OCI-LY7 (cell line): ENCODE measurements around the gene PDE5A. TPM values are rescaled to one million over a fixed set of nuclear protein-coding genes. Genes with fewer than 3 reads are reported as not detected.

Experiments
- BruUV-seq: library from RNA; stranded (reverse); fragments of 400-500 nt; replicated peaks from 2 replicates; lab custom pipeline; 2021; lab: Mats Ljungman, UMichigan
- CTCF ChIA-PET: fragments of 300-600 bp; sonication (Branson Sonifier 250); formaldehyde crosslinking; loops from one replicate; lab custom pipeline; 2022; ENCODE audit warnings: antibody characterized with exemption; ENCODE audit not compliant: unreplicated experiment; lab: Charles Lee
- POLR2A ChIA-PET: fragments of 300-600 bp; sonication (Branson Sonifier 250); formaldehyde crosslinking; loops from one replicate; lab custom pipeline; 2022; ENCODE audit warnings: antibody characterized with exemption; lab: Charles Lee
- DNase-seq: peaks from one replicate; pipeline ENCODE4 v3.0.0-alpha.2; 2015; ENCODE audit warnings: low spot score
- H2AFZ ChIP-seq: fragments of 200-600 bp; sonication (generic), shearing (Covaris generic); 2 replicates; pipeline ENCODE4 v1.6.1; 2014; ENCODE audit warnings: mild to moderate bottlenecking, antibody characterized with exemption, low read length, moderate library complexity
- H3K27ac ChIP-seq: fragments of 200-600 bp; sonication (generic); 2 replicates; pipeline ENCODE4 v1.5.1; 2014; ENCODE audit warnings: mixed run types, low read depth, mild to moderate bottlenecking, moderate library complexity, low read length, inconsistent platforms; ENCODE audit not compliant: poor library complexity, severe bottlenecking
- H3K36me3 ChIP-seq: fragments of 200-600 bp; sonication (generic); 2 replicates; pipeline ENCODE4 v1.6.1; 2014; ENCODE audit warnings: mild to moderate bottlenecking, antibody characterized with exemption, low read length, moderate library complexity, mixed read lengths; ENCODE audit not compliant: insufficient read depth
- H3K4me1 ChIP-seq: fragments of 200-600 bp; sonication (generic); 2 replicates; pipeline ENCODE4 v1.5.1; 2014; ENCODE audit warnings: mild to moderate bottlenecking, low read length; ENCODE audit not compliant: insufficient read depth, poor library complexity, severe bottlenecking
- H3K4me2 ChIP-seq: fragments of 200-600 bp; sonication (generic); 2 replicates; pipeline ENCODE4 v1.6.1; 2014; ENCODE audit warnings: mild to moderate bottlenecking, low read length
- H3K4me3 ChIP-seq: fragments of 200-600 bp; sonication (generic); 2 replicates; pipeline ENCODE4 v1.5.1; 2014; ENCODE audit warnings: mild to moderate bottlenecking, low read depth, low read length; ENCODE audit not compliant: poor library complexity, severe bottlenecking
- H3K79me2 ChIP-seq: fragments of 200-600 bp; sonication (generic); 2 replicates; pipeline ENCODE4 v1.6.1; 2016; ENCODE audit warnings: low read depth, mild to moderate bottlenecking, low read length, moderate library complexity, mixed read lengths; ENCODE audit not compliant: insufficient read depth
- H3K9me2 ChIP-seq: fragments of 200-600 bp; sonication (generic); 2 replicates; pipeline ENCODE4 v1.6.1; 2016; ENCODE audit warnings: mild to moderate bottlenecking, low read length, mixed read lengths; ENCODE audit not compliant: insufficient read depth
- H3K9me3 ChIP-seq: fragments of 200-600 bp; sonication (generic); 2 replicates; pipeline ENCODE4 v1.6.1; 2014; ENCODE audit warnings: mild to moderate bottlenecking, mixed run types, low read length, mixed read lengths
- H4K20me1 ChIP-seq: fragments of 200-600 bp; sonication (generic); 2 replicates; pipeline ENCODE4 v1.6.1; 2014; ENCODE audit warnings: mild to moderate bottlenecking, antibody characterized with exemption, low read length, moderate library complexity, mixed read lengths; ENCODE audit not compliant: insufficient read depth
- EZH2phosphoT487 ChIP-seq: fragments of 200-600 bp; sonication (generic); IDR thresholded peaks from 2 replicates; pipeline ENCODE4 v1.6.1; 2018; ENCODE audit warnings: low read depth, borderline replicate concordance, mild to moderate bottlenecking, mixed run types, antibody characterized with exemption, low read length, moderate library complexity, mixed read lengths
- intact Hi-C: fragments of 100-400 bp; cut with micrococcal nuclease; formaldehyde crosslinking; loops from one replicate; pipeline ENCODE4 v1.10.0; 2022; ENCODE audit not compliant: unreplicated experiment
- total RNA-seq, 2 experiments: library from RNA; depleted of rRNA in 1 of 2; stranded (reverse); fragments of >200 nt in 1 of 2; shearing (Covaris generic) in 1 of 2; gene quantifications; 2 replicates each; pipeline ENCODE4 v1.2.3, GENCODE V29; 2014 to 2022
- TF ChIP-seq, protein P1 (sequence below): fragments of 200-600 bp; sonication (generic); conservative IDR thresholded peaks from 2 replicates; pipeline ENCODE4 v1.5.1; 2014; ENCODE audit warnings: mild to moderate bottlenecking, antibody characterized with exemption, low read length, moderate library complexity, mixed read lengths

Gene PDE5A
- total RNA-seq, 2 experiments from 2014 or later, result 0.22 to 1.4 TPM

GRCh38 chr4:119480331-119480730, 148.3 kb downstream of the PDE5A start:
- BruUV-seq, result no TSS peak
- H2AFZ ChIP-seq, result no peak overlapping the region
- H3K79me2 ChIP-seq, result no peaks in the 10 kb centered on the region
- no peak overlapping the region for H3K4me3 ChIP-seq
- H3K4me1 ChIP-seq, result no peaks in the 10 kb centered on the region
- H3K4me2 ChIP-seq, result no peak overlapping the region
- ChIA-PET CTCF (no interaction called here), POLR2A (no interaction called here)
- H3K36me3 ChIP-seq, result peaks cover 77% of the 10 kb centered on the region
- DNase-seq, result no peak
- intact Hi-C loops, result no loop called here
- TF ChIP-seq, protein P1, sequence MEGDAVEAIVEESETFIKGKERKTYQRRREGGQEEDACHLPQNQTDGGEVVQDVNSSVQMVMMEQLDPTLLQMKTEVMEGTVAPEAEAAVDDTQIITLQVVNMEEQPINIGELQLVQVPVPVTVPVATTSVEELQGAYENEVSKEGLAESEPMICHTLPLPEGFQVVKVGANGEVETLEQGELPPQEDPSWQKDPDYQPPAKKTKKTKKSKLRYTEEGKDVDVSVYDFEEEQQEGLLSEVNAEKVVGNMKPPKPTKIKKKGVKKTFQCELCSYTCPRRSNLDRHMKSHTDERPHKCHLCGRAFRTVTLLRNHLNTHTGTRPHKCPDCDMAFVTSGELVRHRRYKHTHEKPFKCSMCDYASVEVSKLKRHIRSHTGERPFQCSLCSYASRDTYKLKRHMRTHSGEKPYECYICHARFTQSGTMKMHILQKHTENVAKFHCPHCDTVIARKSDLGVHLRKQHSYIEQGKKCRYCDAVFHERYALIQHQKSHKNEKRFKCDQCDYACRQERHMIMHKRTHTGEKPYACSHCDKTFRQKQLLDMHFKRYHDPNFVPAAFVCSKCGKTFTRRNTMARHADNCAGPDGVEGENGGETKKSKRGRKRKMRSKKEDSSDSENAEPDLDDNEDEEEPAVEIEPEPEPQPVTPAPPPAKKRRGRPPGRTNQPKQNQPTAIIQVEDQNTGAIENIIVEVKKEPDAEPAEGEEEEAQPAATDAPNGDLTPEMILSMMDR, result no peak
- no peak for TF ChIP-seq EZH2phosphoT487
- no peaks in the 10 kb centered on the region for H4K20me1 ChIP-seq
- no peak overlapping the region for H3K27ac ChIP-seq
- 0 out of 2 replicates have a peak, but pooled peaks cover 4% of the 10 kb centered on the region for H3K9me3 ChIP-seq
- H3K9me2 ChIP-seq, result no peaks in the 10 kb centered on the region

DNA sequence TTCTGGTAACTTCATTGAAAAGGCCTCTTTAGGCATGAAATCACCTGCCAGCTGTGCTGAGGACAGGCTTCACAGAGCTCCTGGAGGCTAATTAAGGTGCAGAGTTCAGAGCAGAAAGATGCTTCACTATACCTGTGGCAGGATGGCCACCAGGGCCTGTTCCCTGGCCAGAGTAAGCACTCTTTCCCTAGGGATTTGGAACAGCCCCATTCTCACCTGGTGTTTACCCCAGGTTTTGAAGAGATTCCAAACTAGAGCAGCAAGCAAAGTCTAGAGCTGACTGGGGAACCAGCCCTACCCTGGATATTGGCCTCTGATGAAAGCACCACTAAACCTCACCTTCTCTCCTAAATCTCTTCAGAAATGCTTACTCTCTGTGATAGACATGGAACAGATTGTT, 148.8 kb downstream of the PDE5A start:
- POLR2A ChIA-PET, result no interaction called here
- no peaks in the 10 kb centered on the region for H4K20me1 ChIP-seq
- no peak for TF ChIP-seq EZH2phosphoT487
- TF ChIP-seq, protein P1, result no peak

GRCh38 chr4:119479180-119479808, 149.3 kb downstream of the PDE5A start:
- no peak overlapping the region for H3K4me3 ChIP-seq
- H3K4me2 ChIP-seq, result no peak overlapping the region
- H4K20me1 ChIP-seq, result no peaks in the 10 kb centered on the region
- TF ChIP-seq EZH2phosphoT487, result no peak
- intact Hi-C loops, result no loop called here
- no peaks in the 10 kb centered on the region for H3K79me2 ChIP-seq
- BruUV-seq, result no TSS peak
- H3K27ac ChIP-seq, result no peak overlapping the region
- DNase-seq, result no peak
- POLR2A ChIA-PET, result no interaction called here
- H3K9me3 ChIP-seq, result 0 out of 2 replicates have a peak, but pooled peaks cover 4% of the 10 kb centered on the region
- no peak overlapping the region for H2AFZ ChIP-seq
- H3K4me1 ChIP-seq, result no peaks in the 10 kb centered on the region
- H3K36me3 ChIP-seq, result peaks cover 78% of the 10 kb centered on the region
- CTCF ChIA-PET, result no interaction called here
- no peaks in the 10 kb centered on the region for H3K9me2 ChIP-seq

More for the DNA sequence above, 148.8 kb downstream of the PDE5A start:
- Histone ChIP-seq H3K36me3 (peaks cover 77% of the 10 kb centered on the region), H3K4me1 (no peaks in the 10 kb centered on the region), H3K4me3 (no peak overlapping the region), H3K9me3 (0 out of 2 replicates have a peak, but pooled peaks cover 4% of the 10 kb centered on the region), H2AFZ (no peak overlapping the region), H3K4me2 (no peak overlapping the region), H3K9me2 (no peaks in the 10 kb centered on the region), H3K79me2 (no peaks in the 10 kb centered on the region), H3K27ac (no peak overlapping the region)
- BruUV-seq, result no TSS peak
- intact Hi-C loops, result no loop called here
- no peak for DNase-seq
- CTCF ChIA-PET, result no interaction called here
